Cardiac muscle cell (in vitro differentiated cells and primary cell): ENCODE data around the gene TRAF1. TPM values are rescaled to one million over a fixed set of nuclear protein-coding genes. Genes with fewer than 3 reads are reported as not detected.

Source experiments
- DNase-seq, 2 donors: peaks; one replicate each; pipeline versions ENCODE4 v3.0.0 to v3.0.0-alpha.2; 2010 to 2017; ENCODE audit warnings: low read depth in 1 of 2, low spot score in 1 of 2
- H3K27ac ChIP-seq: fragments of 200-600 bp; sonication (generic); 2 replicates; pipeline ENCODE4 v1.5.1; 2016
- H3K27me3 ChIP-seq: fragments of 200-600 bp; sonication (generic); 2 replicates; pipeline ENCODE4 v1.6.0; 2016; ENCODE audit warnings: control low read depth
- H3K36me3 ChIP-seq: fragments of 200-600 bp; sonication (generic); 2 replicates; pipeline ENCODE4 v1.5.1; 2016; ENCODE audit warnings: control low read depth
- H3K4me1 ChIP-seq: fragments of 200-600 bp; sonication (generic); 2 replicates; pipeline ENCODE4 v1.8.1; 2017; ENCODE audit warnings: low read depth, mild to moderate bottlenecking, mixed run types
- H3K4me3 ChIP-seq: fragments of 200-600 bp; sonication (generic); 2 replicates; pipeline ENCODE4 v1.5.1; 2016; ENCODE audit warnings: mild to moderate bottlenecking
- H3K9me3 ChIP-seq: fragments of 200-600 bp; sonication (generic); 2 replicates; pipeline ENCODE4 v1.5.1; 2017; ENCODE audit warnings: low read depth, mild to moderate bottlenecking, control low read depth
- CTCF ChIP-seq: IDR thresholded peaks from 2 replicates; pipeline ENCODE4 v1.5.1; 2012; ENCODE audit warnings: low read depth, mild to moderate bottlenecking, low read length
- polyA plus RNA-seq: library from polyadenylated mRNA; unstranded; fragments of >200 nt; fragmentation: Nextera tagmentation; extraction: Ambion mirVana; gene quantifications from 2 replicates; pipeline ENCODE4 v1.2.1, GENCODE V29; 2016
- total RNA-seq: library from RNA; depleted of rRNA; stranded (reverse); fragments of >200 nt; gene quantifications from 2 replicates; pipeline ENCODE4 v1.2.3, GENCODE V29; 2016

TRAF1 gene
- total and polyA plus RNA-seq, 2 experiments from 2014 or later: 3.5 to 7.5 TPM

DNA sequence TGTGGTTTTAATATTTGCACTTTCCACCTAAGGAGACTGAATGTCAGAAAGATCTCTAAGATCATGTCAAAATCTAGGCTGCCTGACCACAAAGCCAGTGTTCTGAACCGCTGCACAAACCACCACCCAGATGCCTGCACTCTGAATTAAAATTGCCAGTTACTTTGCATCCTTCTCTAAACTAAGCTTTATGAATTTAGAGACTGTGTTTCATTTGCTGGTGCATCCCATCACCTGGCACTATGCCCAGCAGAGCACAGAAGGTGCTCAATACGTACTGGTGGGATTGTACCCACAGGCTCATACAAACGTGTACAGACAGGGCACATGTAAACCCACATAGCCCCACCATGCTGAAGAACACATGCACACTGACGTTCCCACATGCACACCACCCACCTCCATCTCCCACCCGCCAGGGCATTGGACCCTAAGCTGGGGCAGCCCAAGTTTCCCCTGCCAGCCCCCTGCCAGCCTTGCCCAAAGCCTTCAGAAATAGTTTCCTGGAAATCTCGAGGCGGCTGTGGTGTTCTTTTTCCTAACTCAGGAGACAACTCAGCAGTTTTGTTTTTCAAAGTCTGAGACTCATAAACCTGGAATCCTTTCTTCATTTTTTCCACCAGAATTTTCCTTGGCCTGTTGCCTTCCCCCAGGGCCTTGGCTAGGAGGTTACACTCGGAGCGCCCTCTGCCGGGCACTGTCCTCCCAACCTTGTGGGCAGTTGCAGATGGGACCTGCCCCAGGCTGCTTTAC lies 9.6 kb upstream of the TRAF1 start:
- TF ChIP-seq CTCF: peak; percentile 96
- Histone ChIP-seq H3K27me3 (no peaks in the 10 kb centered on the region), H3K27ac (no peak overlapping the region), H3K4me1 (peaks cover 22% of the 10 kb centered on the region), H3K4me3 (no peak overlapping the region), H3K9me3 (no peaks in the 10 kb centered on the region), H3K36me3 (no peaks in the 10 kb centered on the region)
- DNase-seq: peak; percentile 91 to 97

GRCh38 chr9:120935383-120935857 lies 8.8 kb upstream of the TRAF1 start:
- no peak for TF ChIP-seq CTCF
- Histone ChIP-seq H3K36me3 (no peaks in the 10 kb centered on the region), H3K4me1 (peaks cover 22% of the 10 kb centered on the region), H3K27ac (peak overlapping the region; percentile 54), H3K9me3 (no peaks in the 10 kb centered on the region), H3K27me3 (no peaks in the 10 kb centered on the region), H3K4me3 (no peak overlapping the region)
- DNase-seq: peak; percentile 85 to 97

DNA sequence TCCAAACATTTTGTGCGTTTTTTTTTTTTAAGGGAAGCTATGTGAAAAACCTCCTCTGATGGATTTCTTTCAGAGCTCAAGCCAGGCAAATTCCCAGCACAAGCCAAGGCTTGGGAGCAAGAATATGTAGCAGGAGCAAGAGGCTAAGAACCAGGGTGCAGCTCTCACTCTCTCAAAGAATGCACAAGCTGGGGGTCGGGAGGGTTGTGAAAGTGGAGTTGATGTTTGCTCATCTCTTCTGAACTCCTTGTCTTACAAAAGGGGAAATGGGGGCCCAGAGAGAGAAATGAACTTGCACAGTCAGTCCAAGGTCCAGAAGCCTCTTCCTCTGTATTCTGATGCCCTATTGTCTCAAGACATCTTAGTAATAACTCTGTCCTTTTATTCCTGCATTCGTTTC lies 7.7 kb upstream of the TRAF1 start:
- Histone ChIP-seq H3K27me3 (no peaks in the 10 kb centered on the region), H3K9me3 (no peaks in the 10 kb centered on the region), H3K4me1 (peaks cover 23% of the 10 kb centered on the region), H3K4me3 (no peak overlapping the region), H3K27ac (no peak overlapping the region), H3K36me3 (no peaks in the 10 kb centered on the region)
- TF ChIP-seq CTCF: no peak
- DNase-seq: no peak

DNA sequence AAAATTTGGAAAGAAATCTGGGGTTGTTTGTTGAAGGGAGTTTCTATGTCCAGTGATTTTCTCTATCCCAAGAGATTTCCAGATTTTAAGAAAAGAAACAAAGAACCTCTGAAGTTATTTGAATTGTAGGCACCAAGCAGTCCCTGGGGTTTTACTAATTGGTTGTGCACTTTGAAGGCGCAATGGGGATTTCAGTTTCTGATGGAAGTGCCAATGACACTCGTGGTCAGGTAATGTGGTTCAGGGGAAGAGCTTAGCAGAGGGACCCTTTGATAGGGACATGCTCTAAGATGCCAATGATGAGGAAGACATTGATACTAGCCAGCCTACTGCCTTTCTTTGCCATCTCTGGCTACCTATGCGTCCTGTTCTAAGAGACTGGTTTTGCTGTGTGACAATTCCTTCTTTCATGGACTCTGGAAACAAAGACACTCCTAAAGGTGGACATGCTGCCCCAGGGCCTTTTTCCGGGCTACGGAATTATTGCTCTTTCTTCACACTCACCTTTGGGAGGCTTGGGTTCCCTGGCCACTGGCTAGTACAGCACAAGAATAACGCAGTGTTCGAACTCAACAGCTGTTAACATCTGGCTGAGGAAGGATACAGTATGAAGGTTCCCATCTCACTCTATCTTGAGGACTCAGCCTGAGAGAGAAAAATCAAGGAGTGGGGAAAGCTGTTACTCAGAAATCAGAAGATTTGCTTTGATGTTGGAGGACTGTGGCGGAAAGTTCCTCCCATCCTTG lies 6.9 kb upstream of the TRAF1 start:
- Histone ChIP-seq H3K9me3 (no peaks in the 10 kb centered on the region), H3K4me1 (peaks cover 26% of the 10 kb centered on the region), H3K4me3 (no peak overlapping the region), H3K36me3 (no peaks in the 10 kb centered on the region), H3K27ac (no peak overlapping the region), H3K27me3 (no peaks in the 10 kb centered on the region)
- TF ChIP-seq CTCF: no peak
- no peak for DNase-seq

DNA sequence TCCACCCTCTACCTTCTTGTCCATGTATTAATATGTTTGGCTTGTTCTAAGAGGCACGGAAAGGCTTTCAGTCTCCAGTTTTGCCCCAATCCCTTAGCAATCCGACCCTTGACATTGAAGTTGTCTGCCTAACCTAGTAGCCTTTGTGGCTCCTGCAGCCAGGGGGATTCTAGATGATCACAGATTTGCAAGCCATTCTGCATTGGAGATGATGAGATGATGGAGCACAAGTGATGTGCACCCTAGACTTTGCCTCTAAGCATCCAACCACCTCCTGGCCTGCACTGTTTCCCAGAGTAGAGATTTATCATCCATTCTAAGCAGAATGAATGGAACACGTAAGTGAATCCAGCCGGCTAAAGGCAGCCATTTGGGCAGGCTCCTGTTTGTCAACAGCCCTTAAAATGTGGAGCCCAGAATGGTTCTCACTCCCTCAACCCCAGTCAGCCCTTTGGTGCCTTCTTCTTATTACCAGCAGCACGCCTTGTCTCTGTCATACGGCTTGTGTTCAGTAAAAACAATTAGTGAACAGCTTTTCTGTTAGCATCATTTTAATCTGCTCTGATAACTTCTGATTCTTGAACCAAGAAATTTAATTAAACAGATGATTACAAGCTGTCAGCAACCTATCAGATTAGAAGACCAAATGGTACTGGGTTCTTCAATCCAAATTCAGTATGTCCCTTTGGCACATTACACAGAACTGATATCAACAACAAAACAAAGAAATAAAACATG lies 5.7 kb upstream of the TRAF1 start:
- Histone ChIP-seq H3K36me3 (no peaks in the 10 kb centered on the region), H3K9me3 (no peaks in the 10 kb centered on the region), H3K4me3 (no peak overlapping the region), H3K27ac (no peak overlapping the region), H3K27me3 (no peaks in the 10 kb centered on the region), H3K4me1 (peaks cover 20% of the 10 kb centered on the region)
- DNase-seq: no peak
- TF ChIP-seq CTCF: no peak
